ENCODE results near the gene FHIP1A. TPM values are rescaled to one million over a fixed set of nuclear protein-coding genes. Genes with fewer than 3 reads are reported as not detected.

FHIP1A gene
- total RNA-seq, 1 donor from 2014 or later = 1.7 TPM

GRCh38 chr4:151439320-151439719 is 30.3 kb downstream of the FHIP1A start:
- no peak for TF ChIP-seq CTCF (IDR thresholded peaks at IDR 0.05)
- no peak overlapping the region for H3K4me3 Mint-ChIP-seq (ENCODE audit: unreplicated experiment)
- peaks cover 22% of the 10 kb centered on the region for H3K4me1 Mint-ChIP-seq (ENCODE audit: low read depth)
- no peaks in the 10 kb centered on the region for H3K9me3 Mint-ChIP-seq (ENCODE audit: low read depth)
- H3K36me3 Mint-ChIP-seq (ENCODE audit: low read depth) = no peaks in the 10 kb centered on the region
- no peak overlapping the region for H3K27ac Mint-ChIP-seq (ENCODE audit: unreplicated experiment)
- H3K27me3 Mint-ChIP-seq (ENCODE audit: low read depth) = no peaks in the 10 kb centered on the region
- DNase-seq (ENCODE audit: low spot score) = no peak

DNA sequence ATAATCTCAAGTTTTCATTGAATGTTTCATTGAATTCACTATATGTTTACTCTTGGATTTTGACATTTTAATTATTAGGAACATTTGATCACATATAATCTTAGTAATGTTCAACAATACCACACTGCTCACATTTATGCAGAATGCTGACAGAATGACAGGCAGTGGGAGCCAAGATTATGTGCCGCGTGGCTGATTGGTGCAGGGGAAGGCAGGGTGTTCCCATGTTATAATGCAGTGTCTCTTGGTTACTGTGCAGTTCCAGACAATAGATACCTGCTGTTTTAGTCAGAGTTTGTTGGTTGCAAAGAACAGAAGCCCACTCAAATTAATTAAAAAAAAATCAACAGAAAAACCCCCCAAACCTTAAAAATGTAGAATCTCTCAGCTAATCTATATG is 33.0 kb downstream of the FHIP1A start:
- Mint-ChIP-seq H3K4me3 (ENCODE audit: unreplicated experiment) (no peak overlapping the region), H3K27me3 (ENCODE audit: low read depth) (no peaks in the 10 kb centered on the region), H3K27ac (ENCODE audit: unreplicated experiment) (no peak overlapping the region), H3K4me1 (ENCODE audit: low read depth) (peaks cover 1% of the 10 kb centered on the region), H3K36me3 (ENCODE audit: low read depth) (no peaks in the 10 kb centered on the region), H3K9me3 (ENCODE audit: low read depth) (no peaks in the 10 kb centered on the region)
- TF ChIP-seq CTCF (IDR thresholded peaks at IDR 0.05) = no peak
- DNase-seq (ENCODE audit: low spot score) = no peak

DNA sequence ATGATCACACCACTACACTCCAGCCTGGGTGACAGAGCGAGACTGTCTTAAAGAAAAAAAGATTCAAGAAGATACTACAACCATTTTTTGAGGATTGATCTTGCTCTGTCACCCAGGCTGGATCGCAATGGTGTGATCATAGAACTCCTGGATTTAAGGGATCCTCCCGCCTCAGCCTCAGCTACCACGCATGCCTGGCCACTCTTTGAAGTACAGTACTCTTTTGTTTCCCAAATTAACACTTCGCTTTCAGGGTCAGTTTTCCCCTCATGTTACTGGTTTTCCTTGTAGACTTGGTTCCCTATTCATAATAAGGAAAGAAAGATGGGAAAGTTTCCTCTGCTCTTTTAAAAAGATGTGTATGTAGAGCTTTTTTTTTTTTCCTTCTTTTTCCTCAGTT is 34.3 kb downstream of the FHIP1A start:
- Mint-ChIP-seq H3K27me3 (ENCODE audit: low read depth) (no peaks in the 10 kb centered on the region), H3K36me3 (ENCODE audit: low read depth) (no peaks in the 10 kb centered on the region), H3K27ac (ENCODE audit: unreplicated experiment) (no peak overlapping the region), H3K4me3 (ENCODE audit: unreplicated experiment) (no peak overlapping the region), H3K4me1 (ENCODE audit: low read depth) (no peaks in the 10 kb centered on the region), H3K9me3 (ENCODE audit: low read depth) (no peaks in the 10 kb centered on the region)
- no peak for TF ChIP-seq CTCF (IDR thresholded peaks at IDR 0.05)
- no peak for DNase-seq (ENCODE audit: low spot score)

DNA sequence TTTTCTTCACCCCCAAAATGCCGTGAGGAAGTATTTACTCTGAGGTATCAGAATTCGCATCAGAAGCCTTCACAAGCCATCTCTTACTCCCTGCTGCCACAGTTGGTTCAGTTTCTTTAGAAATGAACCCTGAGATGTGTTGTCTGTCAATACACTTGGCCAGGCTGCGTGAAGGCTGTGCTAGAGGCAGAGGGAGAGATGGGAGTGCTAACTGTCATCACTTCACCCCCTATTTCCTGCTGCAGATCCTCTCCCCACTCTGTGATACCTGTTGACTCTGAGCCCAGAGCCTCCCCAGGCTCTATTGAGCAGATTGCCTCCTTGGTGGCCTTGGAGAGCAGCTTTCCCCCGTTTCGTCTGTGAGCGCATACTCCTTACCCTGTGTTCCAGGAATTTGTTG is 34.8 kb downstream of the FHIP1A start:
- Mint-ChIP-seq H3K27me3 (ENCODE audit: low read depth) (no peaks in the 10 kb centered on the region), H3K27ac (ENCODE audit: unreplicated experiment) (no peak overlapping the region), H3K4me1 (ENCODE audit: low read depth) (no peaks in the 10 kb centered on the region), H3K36me3 (ENCODE audit: low read depth) (no peaks in the 10 kb centered on the region), H3K4me3 (ENCODE audit: unreplicated experiment) (no peak overlapping the region), H3K9me3 (ENCODE audit: low read depth) (no peaks in the 10 kb centered on the region)
- no peak for DNase-seq (ENCODE audit: low spot score)
- no peak for TF ChIP-seq CTCF (IDR thresholded peaks at IDR 0.05)

GRCh38 chr4:151446208-151446607 is 37.2 kb downstream of the FHIP1A start:
- Mint-ChIP-seq H3K4me3 (ENCODE audit: unreplicated experiment) (no peak overlapping the region), H3K27ac (ENCODE audit: unreplicated experiment) (no peak overlapping the region), H3K36me3 (ENCODE audit: low read depth) (no peaks in the 10 kb centered on the region), H3K9me3 (ENCODE audit: low read depth) (no peaks in the 10 kb centered on the region), H3K27me3 (ENCODE audit: low read depth) (no peaks in the 10 kb centered on the region), H3K4me1 (ENCODE audit: low read depth) (no peaks in the 10 kb centered on the region)
- no peak for DNase-seq (ENCODE audit: low spot score)
- TF ChIP-seq CTCF (IDR thresholded peaks at IDR 0.05) = no peak
